Choroid plexus epithelial cell (primary cell): Measurements from ENCODE around the gene SOCS1.
"Not testable (repeated sequence)": the region's sequence is repeated elsewhere in the genome, so short reads cannot be mapped to it uniquely, and the experiment has no call there.

Source experiments
- DNase-seq: peaks from one replicate; pipeline ENCODE4 v3.0.0-alpha.2; 2010; ENCODE audit warnings: low read depth
- H3K4me3 ChIP-seq: 2 replicates; pipeline ENCODE4 v1.5.1; 2011; ENCODE audit warnings: low read depth, mild to moderate bottlenecking, control low read depth, low read length, moderate library complexity
- TF ChIP-seq, protein P1 (sequence below): conservative IDR thresholded peaks from 2 replicates; pipeline ENCODE4 v1.5.1; 2011; ENCODE audit warnings: low read depth, mild to moderate bottlenecking, control low read depth, inconsistent platforms, low read length, moderate library complexity

SOCS1 gene, protein sequence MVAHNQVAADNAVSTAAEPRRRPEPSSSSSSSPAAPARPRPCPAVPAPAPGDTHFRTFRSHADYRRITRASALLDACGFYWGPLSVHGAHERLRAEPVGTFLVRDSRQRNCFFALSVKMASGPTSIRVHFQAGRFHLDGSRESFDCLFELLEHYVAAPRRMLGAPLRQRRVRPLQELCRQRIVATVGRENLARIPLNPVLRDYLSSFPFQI

DNA sequence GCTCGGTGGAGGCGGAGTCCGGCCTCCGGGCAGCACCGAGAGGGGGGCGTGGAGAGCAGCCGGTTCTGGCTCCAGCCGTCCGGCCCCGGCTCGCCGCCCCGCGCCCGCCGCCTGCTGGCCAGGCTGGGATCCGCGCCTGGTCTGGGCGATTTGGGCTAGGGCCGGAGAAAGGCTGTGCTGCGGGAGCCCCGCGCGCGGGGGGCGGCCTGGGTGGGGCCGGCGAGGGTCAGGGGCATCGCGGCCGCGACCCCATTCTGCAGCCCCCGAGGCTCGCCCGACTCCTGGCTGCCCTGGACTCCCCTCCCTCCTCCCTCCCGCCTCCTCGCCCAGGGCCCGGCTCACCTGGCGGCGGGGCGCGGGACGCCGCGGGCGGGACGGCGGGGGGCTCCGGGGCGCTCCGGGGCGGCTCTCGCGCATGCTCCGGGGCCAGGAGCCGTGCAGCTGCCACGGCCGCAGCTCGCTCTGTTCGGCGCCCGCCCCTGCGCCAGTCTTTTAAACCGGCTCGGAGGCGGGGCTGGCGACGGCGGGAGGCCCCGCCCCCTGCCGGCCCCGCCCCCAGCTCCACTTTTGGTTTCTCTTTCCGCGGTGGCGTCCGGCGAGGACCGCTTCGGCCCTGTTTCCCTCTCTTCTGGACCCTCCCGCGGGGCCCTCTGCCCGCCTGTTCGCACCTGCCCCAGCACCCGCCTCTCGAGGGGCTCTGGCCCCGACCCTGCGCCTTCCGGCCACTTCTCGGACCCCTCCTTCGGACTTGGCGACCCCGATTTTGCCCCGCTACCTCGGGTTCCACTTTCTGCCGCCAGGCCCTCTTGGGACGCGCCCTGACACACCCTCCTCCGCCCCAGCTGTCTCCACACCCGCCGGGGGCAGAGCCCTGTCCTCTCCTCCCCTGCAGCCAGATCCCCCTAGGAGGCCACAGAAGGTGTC lies at the start of gene SOCS1:
SOCS1 (minus strand) TSS at position 468 of the 924 bp plus-strand sequence. CDS start 726 bp downstream, outside the sequence.
- TF ChIP-seq, protein P1, sequence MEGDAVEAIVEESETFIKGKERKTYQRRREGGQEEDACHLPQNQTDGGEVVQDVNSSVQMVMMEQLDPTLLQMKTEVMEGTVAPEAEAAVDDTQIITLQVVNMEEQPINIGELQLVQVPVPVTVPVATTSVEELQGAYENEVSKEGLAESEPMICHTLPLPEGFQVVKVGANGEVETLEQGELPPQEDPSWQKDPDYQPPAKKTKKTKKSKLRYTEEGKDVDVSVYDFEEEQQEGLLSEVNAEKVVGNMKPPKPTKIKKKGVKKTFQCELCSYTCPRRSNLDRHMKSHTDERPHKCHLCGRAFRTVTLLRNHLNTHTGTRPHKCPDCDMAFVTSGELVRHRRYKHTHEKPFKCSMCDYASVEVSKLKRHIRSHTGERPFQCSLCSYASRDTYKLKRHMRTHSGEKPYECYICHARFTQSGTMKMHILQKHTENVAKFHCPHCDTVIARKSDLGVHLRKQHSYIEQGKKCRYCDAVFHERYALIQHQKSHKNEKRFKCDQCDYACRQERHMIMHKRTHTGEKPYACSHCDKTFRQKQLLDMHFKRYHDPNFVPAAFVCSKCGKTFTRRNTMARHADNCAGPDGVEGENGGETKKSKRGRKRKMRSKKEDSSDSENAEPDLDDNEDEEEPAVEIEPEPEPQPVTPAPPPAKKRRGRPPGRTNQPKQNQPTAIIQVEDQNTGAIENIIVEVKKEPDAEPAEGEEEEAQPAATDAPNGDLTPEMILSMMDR = peak; percentile 54
- peak within 1 kb of the TSS; percentile 84 for H3K4me3 ChIP-seq
- DNase-seq = peak; percentile 90

DNA sequence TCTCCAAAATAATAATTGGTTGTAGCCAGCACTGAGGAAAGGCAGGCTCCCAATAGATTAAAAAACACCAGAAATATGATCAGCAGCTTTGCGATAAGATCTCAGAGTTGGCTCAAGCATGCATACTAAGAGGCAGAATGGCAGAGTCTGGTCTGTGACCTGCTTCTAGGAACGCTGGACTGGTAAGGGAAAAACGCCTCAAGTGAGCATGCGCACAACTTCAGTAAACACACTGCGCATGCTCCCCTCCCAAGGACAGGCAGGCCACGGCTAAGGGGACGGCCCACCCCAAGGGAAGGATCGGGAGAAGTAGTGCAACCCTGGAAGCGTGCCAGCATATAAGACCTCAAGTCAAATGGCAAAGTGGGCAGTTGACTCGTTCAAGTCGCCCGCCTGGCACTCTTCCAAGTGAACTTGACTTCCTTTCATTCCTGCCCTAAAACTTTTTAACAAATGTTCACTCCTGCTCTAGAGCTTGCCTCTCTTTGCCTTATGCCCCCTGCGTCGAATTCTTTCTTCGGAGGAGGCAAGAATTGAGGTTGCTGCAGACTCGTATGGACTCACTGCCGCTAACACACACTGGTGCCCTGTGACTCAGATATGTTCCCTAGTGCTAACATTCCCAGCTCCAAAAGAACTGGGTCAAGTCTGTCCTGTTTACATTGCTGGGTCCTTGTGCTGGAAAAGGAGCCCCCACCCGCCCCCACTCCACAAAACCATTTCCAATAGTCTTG lies 47.6 kb upstream of the SOCS1 start:
- no peak for DNase-seq
- TF ChIP-seq, protein P1 = no peak
- no peak overlapping the region for H3K4me3 ChIP-seq

DNA sequence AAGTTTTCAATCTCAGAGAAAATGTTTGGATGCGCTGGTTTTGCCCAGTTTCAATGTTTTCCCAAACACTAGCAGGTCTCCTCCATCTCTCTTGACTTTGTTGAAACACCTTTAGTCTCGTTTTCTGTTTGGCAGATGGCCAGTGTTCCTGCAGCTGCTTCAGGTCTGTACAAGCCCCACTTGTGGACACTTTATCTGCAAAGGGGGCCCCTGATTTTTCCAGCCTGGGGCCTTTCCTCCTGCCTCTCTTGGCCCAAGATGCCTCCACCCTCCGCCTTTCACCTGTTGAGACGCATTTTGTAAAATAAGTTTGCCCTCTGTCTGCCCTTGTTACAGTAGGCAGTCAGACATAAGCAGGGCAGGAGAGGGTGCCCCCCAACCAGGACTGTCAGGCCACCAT lies 47.0 kb upstream of the SOCS1 start:
- no peak overlapping the region for H3K4me3 ChIP-seq
- TF ChIP-seq, protein P1 = no peak
- no peak for DNase-seq

DNA sequence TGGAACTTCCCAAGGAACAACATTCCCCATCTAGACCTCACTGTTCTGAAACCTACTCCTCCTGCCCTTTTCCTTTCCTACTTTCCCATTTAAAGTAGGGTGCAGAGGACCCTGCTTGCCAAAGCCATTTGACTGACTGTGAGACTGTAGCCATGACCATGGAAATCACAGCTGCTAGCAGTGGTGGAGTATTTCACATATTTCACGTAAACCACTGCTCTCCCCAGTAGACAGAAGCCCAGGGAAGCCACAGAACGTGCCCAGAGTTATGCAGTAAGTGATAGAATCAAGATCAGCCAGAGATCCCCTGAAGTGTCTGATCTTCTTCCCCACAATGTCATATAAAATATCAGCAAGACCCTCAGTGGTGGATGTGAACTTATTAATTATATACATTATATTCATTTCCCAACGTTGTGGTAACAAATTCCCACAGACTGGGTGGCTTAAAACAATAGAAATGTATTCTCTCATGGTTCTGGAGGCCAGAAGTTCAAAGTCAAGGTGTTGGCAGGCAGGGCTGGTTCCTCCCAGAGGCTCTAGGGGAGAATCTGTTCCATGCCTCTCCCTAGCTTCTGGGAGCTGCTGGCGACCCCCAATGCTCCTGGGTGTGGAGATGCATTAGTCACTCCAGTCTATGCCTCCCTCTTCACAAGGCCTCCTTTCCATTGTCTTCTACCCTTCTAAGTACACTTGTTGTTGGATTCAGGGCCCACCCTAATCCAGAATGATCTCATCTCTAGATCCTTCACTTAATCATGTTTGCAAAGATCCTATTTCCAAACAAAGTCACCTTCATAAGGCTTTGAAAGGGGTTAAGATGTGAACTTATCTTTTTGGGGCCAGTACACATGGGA lies 45.9 kb upstream of the SOCS1 start:
- H3K4me3 ChIP-seq = no peak overlapping the region
- TF ChIP-seq, protein P1 = no peak
- no peak for DNase-seq

DNA sequence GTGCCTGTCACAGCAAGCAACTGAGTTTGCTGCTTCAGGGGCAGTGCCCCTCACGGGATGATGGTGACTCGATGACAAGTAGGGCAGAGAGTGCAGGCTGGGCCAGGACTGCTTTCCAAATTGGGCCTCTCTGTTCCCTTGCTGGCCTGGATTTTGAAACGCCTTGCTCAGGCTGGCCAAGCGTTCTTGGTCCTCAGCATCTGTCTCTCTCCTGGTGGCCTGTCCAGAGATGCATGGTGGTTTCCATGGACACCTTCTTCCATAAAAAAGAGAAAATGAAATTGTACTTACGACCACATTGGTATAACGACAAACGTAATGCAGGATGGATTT lies 44.5 kb upstream of the SOCS1 start:
- H3K4me3 ChIP-seq = no peak overlapping the region
- TF ChIP-seq, protein P1 = no peak
- DNase-seq = no peak

DNA sequence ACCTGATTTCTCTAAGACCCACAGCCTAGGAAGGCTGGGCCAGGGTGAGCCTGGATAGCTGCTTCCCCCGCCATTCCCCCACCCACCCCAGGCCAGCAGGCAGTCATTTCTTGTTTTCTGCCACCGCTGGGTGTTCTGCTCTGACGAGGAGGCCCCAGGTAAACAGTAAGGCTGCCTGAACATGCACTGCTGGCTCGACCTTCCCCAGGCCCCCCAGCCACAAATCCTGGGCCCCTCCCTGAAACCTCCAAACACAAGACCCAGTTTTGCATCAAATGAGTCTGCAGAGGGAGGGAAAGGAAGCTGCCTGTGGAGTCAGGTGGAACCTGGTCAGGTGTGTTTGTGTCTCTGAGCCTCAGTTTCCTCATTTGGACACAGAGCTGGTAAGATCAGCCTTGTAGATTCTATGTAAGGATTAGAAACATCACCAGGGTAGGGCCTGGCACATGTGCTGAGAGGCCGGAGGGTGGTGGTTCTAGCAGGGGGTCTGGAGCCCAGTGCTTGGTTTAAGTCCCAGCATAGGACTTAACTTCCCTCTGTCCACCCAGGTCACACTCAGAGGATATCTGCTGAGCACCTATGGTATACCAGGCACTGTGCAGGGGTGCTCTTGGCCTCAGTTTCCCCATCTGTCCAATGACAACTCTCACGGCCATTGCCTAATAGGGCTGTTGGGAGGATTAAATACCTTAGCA lies 44.0 kb upstream of the SOCS1 start:
- no peak overlapping the region for H3K4me3 ChIP-seq
- TF ChIP-seq, protein P1 = no peak
- no peak for DNase-seq

DNA sequence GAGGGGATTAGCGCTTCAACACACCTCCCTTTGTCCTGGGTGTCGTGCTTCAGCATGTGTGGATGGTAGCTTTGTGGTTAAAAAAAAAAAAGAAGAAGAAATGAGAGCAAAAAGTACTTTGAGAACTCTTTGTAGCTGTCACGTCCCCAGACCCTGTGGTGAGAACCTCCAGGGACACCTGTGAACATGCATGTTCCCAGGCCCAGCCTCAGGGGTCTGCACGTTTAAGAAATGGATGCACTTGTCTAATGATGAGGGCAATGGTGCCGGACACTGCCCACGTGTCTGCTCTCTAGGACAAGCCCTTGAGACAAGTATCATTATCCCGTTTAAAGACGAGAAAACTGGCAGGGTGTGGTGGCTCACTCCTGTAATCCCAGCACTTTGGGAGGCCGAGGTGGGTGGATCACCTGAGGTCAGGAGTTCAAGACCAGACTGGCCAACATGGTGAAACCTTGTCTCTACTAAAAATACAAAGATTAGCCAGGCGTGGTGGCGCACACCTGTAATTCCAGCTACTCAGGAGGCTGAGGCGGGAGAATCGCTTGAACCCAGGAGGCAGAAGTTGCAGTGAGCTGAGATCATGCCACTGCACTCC lies 43.0 kb upstream of the SOCS1 start:
- not testable (repeated sequence) for H3K4me3 ChIP-seq, DNase-seq
